DOHH2 (cell line): Measurements from ENCODE around the gene UCN3.

Experiments
- EZH2phosphoT487 ChIP-seq: fragments of 200-600 bp; sonication (generic); IDR thresholded peaks from 2 replicates; pipeline ENCODE4 v1.6.1; 2017; ENCODE audit warnings: borderline replicate concordance, mild to moderate bottlenecking, antibody characterized with exemption, low read length, moderate library complexity, mixed read lengths
- TF ChIP-seq, protein P1 (sequence below): fragments of 200-600 bp; sonication (generic); IDR thresholded peaks from one replicate; pipeline ENCODE4 v1.5.1; 2014; ENCODE audit warnings: antibody characterized with exemption, mild to moderate bottlenecking, low read depth, low read length; ENCODE audit not compliant: poor library complexity, severe bottlenecking

GRCh38 chr10:5361966-5362365 lies 2.8 kb upstream of the UCN3 start:
- TF ChIP-seq, protein P1, sequence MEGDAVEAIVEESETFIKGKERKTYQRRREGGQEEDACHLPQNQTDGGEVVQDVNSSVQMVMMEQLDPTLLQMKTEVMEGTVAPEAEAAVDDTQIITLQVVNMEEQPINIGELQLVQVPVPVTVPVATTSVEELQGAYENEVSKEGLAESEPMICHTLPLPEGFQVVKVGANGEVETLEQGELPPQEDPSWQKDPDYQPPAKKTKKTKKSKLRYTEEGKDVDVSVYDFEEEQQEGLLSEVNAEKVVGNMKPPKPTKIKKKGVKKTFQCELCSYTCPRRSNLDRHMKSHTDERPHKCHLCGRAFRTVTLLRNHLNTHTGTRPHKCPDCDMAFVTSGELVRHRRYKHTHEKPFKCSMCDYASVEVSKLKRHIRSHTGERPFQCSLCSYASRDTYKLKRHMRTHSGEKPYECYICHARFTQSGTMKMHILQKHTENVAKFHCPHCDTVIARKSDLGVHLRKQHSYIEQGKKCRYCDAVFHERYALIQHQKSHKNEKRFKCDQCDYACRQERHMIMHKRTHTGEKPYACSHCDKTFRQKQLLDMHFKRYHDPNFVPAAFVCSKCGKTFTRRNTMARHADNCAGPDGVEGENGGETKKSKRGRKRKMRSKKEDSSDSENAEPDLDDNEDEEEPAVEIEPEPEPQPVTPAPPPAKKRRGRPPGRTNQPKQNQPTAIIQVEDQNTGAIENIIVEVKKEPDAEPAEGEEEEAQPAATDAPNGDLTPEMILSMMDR = no peak
- no peak for TF ChIP-seq EZH2phosphoT487
